T-helper 2 cell treated with Interferon-gamma antibody and Interleukin-4, amounts not matched to agents 5 μg/mL and 100 μg/mL, for 36 hours (primary cell): ENCODE results near the gene TMPRSS3.

Experiments used
- DNase-seq: peaks from one replicate; pipeline ENCODE4 v3.0.0; 2021; ENCODE audit warnings: low spot score
- H3K27ac Mint-ChIP-seq: one replicate; pipeline ENCODE4 v1.8.0; 2021; ENCODE audit warnings: mild to moderate bottlenecking, mixed read lengths
- H3K27me3 Mint-ChIP-seq: one replicate; pipeline ENCODE4 v1.8.0; 2021; ENCODE audit warnings: low read depth, mixed read lengths
- H3K36me3 Mint-ChIP-seq: one replicate; pipeline ENCODE4 v1.8.0; 2021; ENCODE audit warnings: low read depth, mixed read lengths
- H3K4me1 Mint-ChIP-seq: one replicate; pipeline ENCODE4 v1.8.0; 2021; ENCODE audit warnings: low read depth, mixed read lengths
- H3K4me3 Mint-ChIP-seq: one replicate; pipeline ENCODE4 v1.8.0; 2022; ENCODE audit warnings: mild to moderate bottlenecking, moderate library complexity, mixed read lengths
- H3K9me3 Mint-ChIP-seq: one replicate; pipeline ENCODE4 v1.8.0; 2021; ENCODE audit warnings: mixed read lengths

Gene TMPRSS3

GRCh38 chr21:42347601-42348327, 48.1 kb downstream of the TMPRSS3 start:
- Mint-ChIP-seq H3K4me3 (no peak overlapping the region), H3K27me3 (no peaks in the 10 kb centered on the region), H3K9me3 (no peaks in the 10 kb centered on the region), H3K4me1 (no peaks in the 10 kb centered on the region), H3K27ac (no peak overlapping the region), H3K36me3 (no peaks in the 10 kb centered on the region)
- DNase-seq = no peak

- H3K9me3 Mint-ChIP-seq = no peaks in the 10 kb centered on the region
- no peaks in the 10 kb centered on the region for H3K4me1 Mint-ChIP-seq
- H3K36me3 Mint-ChIP-seq = no peaks in the 10 kb centered on the region
- no peaks in the 10 kb centered on the region for H3K27me3 Mint-ChIP-seq
- no peak for DNase-seq
- H3K27ac Mint-ChIP-seq = no peak overlapping the region
- H3K4me3 Mint-ChIP-seq = no peak overlapping the region
Observed at GRCh38 chr21:42346866-42347600, 48.8 kb downstream of the TMPRSS3 start.

- no peak for DNase-seq
- Mint-ChIP-seq H3K27ac (no peak overlapping the region), H3K9me3 (no peaks in the 10 kb centered on the region), H3K36me3 (no peaks in the 10 kb centered on the region), H3K27me3 (no peaks in the 10 kb centered on the region), H3K4me3 (no peak overlapping the region), H3K4me1 (no peaks in the 10 kb centered on the region)
Observed at GRCh38 chr21:42346441-42346840, 49.4 kb downstream of the TMPRSS3 start.

- no peaks in the 10 kb centered on the region for H3K9me3 Mint-ChIP-seq
- no peak overlapping the region for H3K4me3 Mint-ChIP-seq
- no peaks in the 10 kb centered on the region for H3K27me3 Mint-ChIP-seq
- no peaks in the 10 kb centered on the region for H3K36me3 Mint-ChIP-seq
- no peaks in the 10 kb centered on the region for H3K4me1 Mint-ChIP-seq
- DNase-seq = no peak
- no peak overlapping the region for H3K27ac Mint-ChIP-seq
Observed at GRCh38 chr21:42344631-42345030, 51.2 kb downstream of the TMPRSS3 start.

- no peaks in the 10 kb centered on the region for H3K27me3 Mint-ChIP-seq
- no peak for DNase-seq
- H3K9me3 Mint-ChIP-seq = no peaks in the 10 kb centered on the region
- H3K36me3 Mint-ChIP-seq = no peaks in the 10 kb centered on the region
- H3K4me3 Mint-ChIP-seq = no peak overlapping the region
- peaks cover 4% of the 10 kb centered on the region for H3K4me1 Mint-ChIP-seq
- no peak overlapping the region for H3K27ac Mint-ChIP-seq
Observed at GRCh38 chr21:42343963-42344510, 51.8 kb downstream of the TMPRSS3 start.

DNA sequence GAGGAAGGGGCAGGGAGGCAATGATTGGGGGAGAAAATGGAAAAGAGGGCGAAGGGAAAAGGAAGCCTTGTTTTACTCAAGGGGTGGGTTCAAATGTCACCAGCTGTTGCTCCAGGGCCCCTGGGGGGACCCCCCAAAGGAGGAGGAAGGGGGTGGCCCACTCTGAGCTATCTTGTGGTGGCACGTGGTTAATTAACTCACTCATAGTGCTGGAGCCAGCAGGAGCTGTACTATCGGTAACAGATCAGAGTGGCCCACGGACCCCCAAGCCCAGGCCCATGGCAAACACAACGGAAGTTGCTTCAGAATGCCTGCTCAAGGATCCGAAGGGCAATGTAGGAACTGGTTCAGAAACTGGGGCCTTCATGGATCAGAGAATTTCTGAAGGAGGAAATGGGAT, 52.3 kb downstream of the TMPRSS3 start:
- no peak overlapping the region for H3K27ac Mint-ChIP-seq
- no peak overlapping the region for H3K4me3 Mint-ChIP-seq
- H3K27me3 Mint-ChIP-seq = no peaks in the 10 kb centered on the region
- H3K4me1 Mint-ChIP-seq = peaks cover 4% of the 10 kb centered on the region
- no peak for DNase-seq
- H3K9me3 Mint-ChIP-seq = no peaks in the 10 kb centered on the region
- H3K36me3 Mint-ChIP-seq = no peaks in the 10 kb centered on the region

DNA sequence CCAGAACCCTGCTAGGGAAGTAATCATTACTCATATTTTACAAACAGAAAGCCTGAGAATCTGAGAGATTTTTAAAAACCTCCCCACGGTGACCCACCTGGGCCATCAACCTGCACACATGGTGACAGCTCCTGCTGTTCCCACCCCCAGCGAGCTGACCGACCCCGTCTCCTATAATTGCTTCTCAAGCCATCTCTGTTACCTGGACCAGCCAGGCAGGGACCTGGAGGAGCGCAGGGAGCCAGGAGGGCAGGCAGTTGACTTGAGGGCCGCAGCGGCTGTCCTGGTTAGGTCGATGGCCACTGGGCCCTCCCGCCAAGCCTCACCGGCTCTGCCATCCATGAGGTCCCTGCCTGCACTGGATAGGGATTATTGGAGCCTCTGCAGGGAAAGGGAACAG, 52.8 kb downstream of the TMPRSS3 start:
- DNase-seq = no peak
- Mint-ChIP-seq H3K4me1 (peaks cover 4% of the 10 kb centered on the region), H3K27ac (no peak overlapping the region)

DNA sequence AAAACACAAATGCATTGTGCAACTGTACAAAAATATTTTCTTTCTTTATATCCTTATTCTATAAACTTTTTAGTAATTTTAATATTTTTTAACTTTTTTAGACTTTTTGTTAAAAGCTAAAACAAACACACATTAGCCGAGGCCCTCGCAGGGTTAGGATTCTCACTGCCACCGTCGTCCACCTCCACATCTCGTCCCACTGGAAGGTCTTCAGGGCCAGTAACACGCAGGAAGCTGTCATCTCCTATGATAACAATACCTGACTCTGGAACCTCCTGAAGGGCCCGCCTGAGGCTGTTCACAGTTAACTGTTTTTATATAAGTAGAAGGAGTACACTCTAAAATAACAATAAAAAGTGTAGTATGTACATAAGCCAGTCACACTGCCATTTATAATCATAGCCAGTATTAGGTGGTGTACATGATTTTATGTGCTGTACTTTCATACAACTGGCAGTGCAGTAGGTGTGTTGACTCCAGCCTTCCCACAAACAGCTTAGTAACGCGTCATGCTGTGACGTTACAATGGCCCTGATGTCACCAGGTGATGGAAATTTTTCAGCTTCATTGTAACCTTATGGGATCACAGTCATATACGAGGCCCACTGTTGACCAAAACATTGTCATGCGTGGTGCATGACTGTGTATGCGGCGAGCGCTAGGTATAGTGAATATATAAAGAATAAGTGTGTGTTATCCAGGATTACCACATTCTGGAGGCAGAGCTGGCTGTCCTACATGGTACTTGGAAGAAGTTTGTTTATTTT, 53.9 kb downstream of the TMPRSS3 start:
- Mint-ChIP-seq H3K9me3 (no peaks in the 10 kb centered on the region), H3K27me3 (peaks cover 4% of the 10 kb centered on the region), H3K4me1 (peaks cover 10% of the 10 kb centered on the region), H3K4me3 (no peak overlapping the region), H3K27ac (no peak overlapping the region), H3K36me3 (no peaks in the 10 kb centered on the region)
- DNase-seq = no peak

More for the DNA sequence above, 52.8 kb downstream of the TMPRSS3 start:
- Mint-ChIP-seq H3K36me3 (no peaks in the 10 kb centered on the region), H3K9me3 (no peaks in the 10 kb centered on the region), H3K27me3 (no peaks in the 10 kb centered on the region), H3K4me3 (no peak overlapping the region)

DNA sequence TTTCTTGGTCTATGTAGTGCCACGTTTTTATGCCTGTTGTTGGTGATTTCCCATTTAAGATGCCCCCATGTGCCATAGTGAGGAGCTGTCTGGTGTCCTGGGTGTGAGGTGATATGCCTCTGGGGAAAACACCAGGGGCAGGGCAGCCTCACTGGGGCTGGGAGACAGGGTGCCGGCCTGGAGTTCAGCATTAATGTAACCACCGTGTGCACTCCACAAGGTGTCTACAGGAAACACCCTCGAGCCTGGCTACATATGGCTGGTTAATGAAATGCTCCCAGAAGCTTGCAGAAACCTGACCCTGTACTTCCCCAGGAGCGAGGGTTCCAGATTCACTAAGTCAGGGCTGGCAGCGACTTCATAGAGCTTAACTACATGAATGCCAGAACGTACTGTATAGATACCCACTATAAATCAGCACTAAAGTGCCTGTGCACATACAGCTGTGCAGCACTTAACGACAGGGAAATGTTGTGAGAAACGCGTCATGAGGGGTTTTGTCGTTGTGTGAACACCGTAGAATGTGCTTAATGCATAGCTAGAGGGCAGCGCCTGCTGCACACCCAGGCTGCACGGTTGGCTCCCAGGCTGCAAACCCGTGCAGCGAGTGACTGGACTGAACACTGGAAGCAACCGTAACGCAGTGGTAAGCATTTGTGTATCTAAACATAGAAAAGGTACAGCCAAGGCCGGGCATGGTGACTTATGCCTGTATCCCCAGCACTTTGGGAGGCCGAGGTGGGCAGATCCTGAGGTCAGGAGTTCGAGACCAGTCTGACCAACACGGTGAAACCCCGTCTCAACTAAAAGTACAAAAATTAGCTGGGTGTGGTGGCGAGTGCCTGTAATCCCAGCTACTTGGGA, 55.4 kb downstream of the TMPRSS3 start:
- Mint-ChIP-seq H3K9me3 (no peaks in the 10 kb centered on the region), H3K27me3 (peaks cover 16% of the 10 kb centered on the region), H3K36me3 (no peaks in the 10 kb centered on the region), H3K27ac (no peak overlapping the region), H3K4me1 (peaks cover 10% of the 10 kb centered on the region), H3K4me3 (no peak overlapping the region)
- no peak for DNase-seq

DNA sequence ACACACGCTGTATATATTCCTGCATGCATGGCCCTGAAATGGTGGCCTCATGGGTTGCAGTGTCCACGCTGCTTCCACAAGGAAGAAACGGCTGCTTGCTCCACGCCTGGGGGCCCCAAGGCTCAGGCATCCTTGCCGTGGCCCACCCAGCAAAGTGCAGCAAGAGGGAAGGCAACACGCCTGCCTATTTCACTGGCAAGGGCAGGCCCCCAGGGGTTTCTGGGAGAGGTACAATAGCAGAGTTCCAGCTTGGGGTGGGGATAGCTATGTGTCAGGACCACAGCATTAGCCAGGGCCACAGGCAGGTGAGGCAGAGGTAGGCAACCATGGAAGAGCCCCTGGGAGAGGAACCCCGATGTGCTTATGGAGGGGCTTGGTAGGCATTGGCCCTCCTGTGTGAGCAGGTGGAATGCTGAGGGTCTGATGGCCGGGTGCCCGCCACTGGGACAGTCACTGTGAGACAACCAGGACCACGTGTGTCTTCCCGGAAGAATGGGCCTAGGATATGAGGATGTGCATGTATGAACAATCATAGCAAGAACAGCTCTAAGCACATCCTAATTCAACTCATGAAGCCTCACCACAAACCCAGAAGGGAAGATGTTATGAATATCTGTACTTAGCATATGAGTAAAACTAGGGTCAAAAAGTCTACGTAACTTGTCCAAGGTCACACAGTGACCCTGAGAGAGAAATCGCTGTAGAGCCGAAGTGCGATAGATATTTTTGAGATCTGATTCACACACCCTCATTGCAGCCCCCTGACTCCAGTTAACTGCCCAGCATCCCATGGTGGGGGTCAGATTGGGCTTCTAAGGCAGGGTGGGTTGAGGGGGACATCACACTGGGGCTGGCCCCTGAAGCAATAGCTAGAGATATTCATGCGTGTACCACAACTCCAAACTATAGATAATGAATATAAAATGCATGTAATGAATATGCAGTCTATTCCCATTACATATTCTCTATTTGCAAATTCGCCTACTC, 56.8 kb downstream of the TMPRSS3 start:
- peaks cover 17% of the 10 kb centered on the region for H3K27me3 Mint-ChIP-seq
- no peaks in the 10 kb centered on the region for H3K36me3 Mint-ChIP-seq
- DNase-seq = no peak
- H3K4me3 Mint-ChIP-seq = no peak overlapping the region
- no peaks in the 10 kb centered on the region for H3K9me3 Mint-ChIP-seq
- H3K4me1 Mint-ChIP-seq = peaks cover 10% of the 10 kb centered on the region
- H3K27ac Mint-ChIP-seq = no peak overlapping the region

- H3K4me3 Mint-ChIP-seq = no peak overlapping the region
- no peaks in the 10 kb centered on the region for H3K9me3 Mint-ChIP-seq
- H3K27me3 Mint-ChIP-seq = peaks cover 21% of the 10 kb centered on the region
- H3K36me3 Mint-ChIP-seq = no peaks in the 10 kb centered on the region
- no peak overlapping the region for H3K27ac Mint-ChIP-seq
- DNase-seq = peak; percentile 61
- peaks cover 10% of the 10 kb centered on the region for H3K4me1 Mint-ChIP-seq
Observed at GRCh38 chr21:42337830-42338728, 57.8 kb downstream of the TMPRSS3 start.

DNA sequence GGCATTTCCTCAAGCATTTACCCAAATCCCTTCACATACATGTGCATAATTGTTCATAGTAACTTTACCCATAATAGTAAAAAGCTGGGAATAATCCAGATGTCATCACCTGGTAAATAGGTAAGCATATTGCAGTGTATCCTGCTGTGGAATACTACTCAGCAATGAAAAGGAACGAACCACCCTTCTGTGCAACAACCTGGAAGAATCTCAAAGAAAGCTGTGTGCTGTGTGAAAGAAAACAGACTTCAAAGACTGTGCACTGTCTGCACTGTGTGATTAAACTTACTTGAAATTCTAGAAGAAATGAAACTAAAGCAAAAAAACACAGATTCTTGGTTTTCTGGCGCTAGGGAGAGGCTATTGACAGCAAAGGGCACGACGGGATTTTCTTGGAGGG, 58.6 kb downstream of the TMPRSS3 start:
- Mint-ChIP-seq H3K4me3 (no peak overlapping the region), H3K4me1 (peaks cover 10% of the 10 kb centered on the region), H3K36me3 (no peaks in the 10 kb centered on the region), H3K9me3 (no peaks in the 10 kb centered on the region), H3K27me3 (peaks cover 24% of the 10 kb centered on the region), H3K27ac (no peak overlapping the region)
- DNase-seq = no peak
